Large intestine (tissue), 3 donors: ENCODE data around the gene TNNT2. TPM values are rescaled to one million over a fixed set of nuclear protein-coding genes. Genes with fewer than 3 reads are reported as not detected.

Experiments used
- DNase-seq, 2 donors: peaks; one replicate each; pipeline versions ENCODE4 v3.0.0 to v3.0.0-alpha.2; 2013
- H3K27ac ChIP-seq: one replicate; pipeline ENCODE4 v1.5.1; 2013; ENCODE audit warnings: low read length
- H3K27me3 ChIP-seq: 2 replicates; pipeline ENCODE4 v1.6.1; 2013; ENCODE audit warnings: low read length; ENCODE audit not compliant: control insufficient read depth, insufficient read depth
- H3K36me3 ChIP-seq: 2 replicates; pipeline ENCODE4 v1.6.1; 2013; ENCODE audit warnings: low read length; ENCODE audit not compliant: control insufficient read depth, insufficient read depth
- H3K4me1 ChIP-seq: one replicate; pipeline ENCODE4 v1.6.1; 2013; ENCODE audit warnings: low read length; ENCODE audit not compliant: control insufficient read depth, insufficient read depth
- H3K4me3 ChIP-seq: one replicate; pipeline ENCODE4 v1.5.1; 2013; ENCODE audit warnings: low read length
- H3K9me3 ChIP-seq: one replicate; pipeline ENCODE4 v1.6.1; 2013; ENCODE audit warnings: mild to moderate bottlenecking, low read depth, low read length, moderate library complexity; ENCODE audit not compliant: control insufficient read depth
- WGBS: methylation state at CpG from one replicate; pipeline ENCODE4 v1.1.5; 2013; ENCODE audit warnings: low lambda C conversion rate; ENCODE audit not compliant: insufficient coverage; 5-methylcytosine and 5-hydroxymethylcytosine counted together
- polyA plus RNA-seq: library from polyadenylated mRNA; unstranded; fragments of 120-200 nt; gene quantifications from one replicate; pipeline ENCODE4 v1.2.1, GENCODE V29; 2013

Gene TNNT2
- polyA plus RNA-seq, 1 donor, result 20.8 TPM

- Histone ChIP-seq H3K27me3 (peaks cover 5% of the 10 kb centered on the region), H3K4me1 (no peaks in the 10 kb centered on the region), H3K9me3 (no peaks in the 10 kb centered on the region), H3K27ac (no peak overlapping the region), H3K4me3 (no peak overlapping the region), H3K36me3 (no peaks in the 10 kb centered on the region)
- DNase-seq, result no peak
- no CpG with 5 or more reads among the region's 6 CpGs for WGBS
Observed at GRCh38 chr1:201348211-201348566, 29.3 kb downstream of the TNNT2 start.

DNA sequence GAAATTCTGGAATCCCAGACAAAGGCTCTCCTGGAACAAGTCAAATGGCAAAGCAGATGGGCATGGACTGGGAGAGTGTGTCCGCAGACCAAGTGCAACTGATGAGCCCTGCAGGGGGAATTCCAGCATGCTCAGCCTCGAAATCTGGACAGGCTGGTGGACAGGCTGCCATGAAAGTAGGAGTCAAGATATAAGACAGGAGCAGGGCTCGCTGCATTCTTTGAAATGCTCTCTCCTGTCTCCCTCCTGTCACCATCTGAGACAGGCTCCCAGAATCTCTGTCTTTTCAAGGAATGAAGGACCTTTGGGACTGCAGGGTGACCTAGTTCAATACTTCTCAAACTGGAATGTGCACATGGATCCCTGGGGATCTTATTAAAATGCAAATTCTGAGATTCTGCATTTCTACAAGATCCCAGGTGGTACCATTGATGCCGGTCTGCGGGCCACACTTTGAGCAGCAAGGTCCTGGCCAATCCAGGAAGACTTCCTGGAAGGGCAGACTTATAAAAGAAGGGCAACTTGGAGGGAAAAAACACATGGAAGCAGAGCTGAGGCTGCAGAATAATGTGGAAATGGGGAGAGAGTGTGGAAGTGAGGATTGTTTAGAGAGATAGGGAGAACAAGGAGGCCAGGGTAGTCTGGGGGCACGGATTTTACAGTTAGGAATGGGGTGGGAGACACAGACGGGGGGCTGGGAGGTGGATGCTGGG, 29.8 kb downstream of the TNNT2 start:
- Histone ChIP-seq H3K27ac (no peak overlapping the region), H3K4me3 (no peak overlapping the region), H3K27me3 (peaks cover 4% of the 10 kb centered on the region), H3K9me3 (no peaks in the 10 kb centered on the region), H3K4me1 (no peaks in the 10 kb centered on the region), H3K36me3 (no peaks in the 10 kb centered on the region)
- WGBS, result 0% methylated on average over 1 of the region's 7 CpGs
- DNase-seq, result no peak

DNA sequence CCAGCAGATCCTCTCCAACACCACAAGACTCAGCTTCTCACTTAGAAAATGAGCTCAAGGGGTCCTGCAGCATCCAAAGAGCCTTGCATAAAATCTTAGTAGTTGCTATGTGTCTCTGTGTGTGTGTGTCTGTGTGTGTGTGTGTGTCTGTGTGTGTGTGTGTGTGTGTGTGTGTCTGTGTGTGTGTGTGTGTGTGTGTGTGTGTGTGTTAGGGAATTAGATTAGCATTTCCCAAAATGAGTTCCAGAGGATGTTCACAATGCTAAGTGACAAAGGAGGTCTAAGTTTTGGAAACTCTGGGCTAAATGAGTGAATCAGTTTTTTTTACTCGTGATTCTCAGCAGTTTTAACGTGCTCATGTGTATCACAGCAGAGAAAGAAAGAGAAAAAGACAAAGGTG, 30.5 kb downstream of the TNNT2 start:
- Histone ChIP-seq H3K27ac (no peak overlapping the region), H3K9me3 (no peaks in the 10 kb centered on the region), H3K27me3 (peaks cover 4% of the 10 kb centered on the region), H3K4me3 (no peak overlapping the region), H3K4me1 (no peaks in the 10 kb centered on the region), H3K36me3 (no peaks in the 10 kb centered on the region)
- DNase-seq, result no peak
- WGBS, result 20% methylated on average over 2 of the region's 2 CpGs

DNA sequence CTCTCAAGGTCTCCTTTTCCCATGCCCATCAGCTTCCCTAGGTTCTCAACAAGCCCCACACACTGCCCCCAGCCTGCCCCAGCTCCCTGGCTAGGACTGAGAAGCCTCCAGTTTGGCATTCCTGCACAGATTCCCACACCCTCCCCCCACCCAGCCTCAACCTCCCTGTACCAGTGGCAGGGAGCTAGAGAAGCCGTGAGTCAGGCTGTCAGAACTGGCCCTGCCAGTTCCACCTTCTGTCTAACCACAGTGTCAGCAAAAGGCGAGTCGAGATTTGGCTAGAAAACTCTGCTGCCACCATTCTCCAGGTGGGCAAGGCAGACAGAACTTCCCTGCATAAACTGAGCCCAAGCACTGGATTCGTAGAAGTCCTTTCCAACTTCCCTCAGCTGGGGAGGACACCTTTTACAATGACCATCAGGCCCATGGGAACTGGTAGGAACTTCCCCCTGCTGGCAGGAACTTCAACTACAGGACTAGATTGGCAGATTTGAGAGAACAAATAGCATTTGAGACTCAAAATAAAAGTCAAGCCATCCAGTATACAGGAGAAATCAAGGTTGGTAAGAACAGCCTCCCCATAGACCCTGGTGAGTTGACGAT, 31.0 kb downstream of the TNNT2 start:
- no peak overlapping the region for H3K27ac ChIP-seq
- DNase-seq, result peak; percentile 20 to 37
- H3K4me3 ChIP-seq, result no peak overlapping the region
- peaks cover 3% of the 10 kb centered on the region for H3K27me3 ChIP-seq
- H3K4me1 ChIP-seq, result no peaks in the 10 kb centered on the region
- no peaks in the 10 kb centered on the region for H3K9me3 ChIP-seq
- no peaks in the 10 kb centered on the region for H3K36me3 ChIP-seq
- WGBS, result no CpG with 5 or more reads among the region's 5 CpGs

- Histone ChIP-seq H3K9me3 (no peaks in the 10 kb centered on the region), H3K36me3 (no peaks in the 10 kb centered on the region), H3K27me3 (no peaks in the 10 kb centered on the region), H3K4me1 (no peaks in the 10 kb centered on the region), H3K4me3 (no peak overlapping the region), H3K27ac (no peak overlapping the region)
- no CpG with 5 or more reads among the region's 5 CpGs for WGBS
- DNase-seq, result no peak
Observed at GRCh38 chr1:201345081-201345355, 32.5 kb downstream of the TNNT2 start.

GRCh38 chr1:201344206-201345080, 33.0 kb downstream of the TNNT2 start:
- Histone ChIP-seq H3K4me1 (no peaks in the 10 kb centered on the region), H3K4me3 (no peak overlapping the region), H3K9me3 (no peaks in the 10 kb centered on the region), H3K27ac (no peak overlapping the region), H3K36me3 (no peaks in the 10 kb centered on the region), H3K27me3 (no peaks in the 10 kb centered on the region)
- no CpG with 5 or more reads among the region's 7 CpGs for WGBS
- peak; percentile 35 for DNase-seq

DNA sequence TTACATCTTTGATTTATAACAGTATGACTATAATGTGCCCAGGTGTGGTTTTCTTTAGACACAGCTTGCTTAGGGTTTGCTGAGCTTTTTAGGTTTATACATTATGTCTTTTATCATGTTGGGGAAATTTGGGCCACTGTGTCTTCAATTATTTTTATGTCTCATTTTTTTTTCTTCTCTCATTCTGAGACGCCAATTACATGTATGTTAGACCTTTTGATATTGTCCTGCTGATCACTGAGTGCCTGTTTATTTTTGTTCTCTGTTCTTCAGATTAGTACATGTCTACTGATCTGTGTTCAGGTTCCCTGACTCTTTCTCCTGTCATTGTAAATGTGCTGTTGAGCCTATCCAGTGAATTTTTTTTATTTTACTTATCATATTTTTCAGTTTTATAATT, 36.1 kb downstream of the TNNT2 start:
- DNase-seq, result no peak
- Histone ChIP-seq H3K27me3 (no peaks in the 10 kb centered on the region), H3K9me3 (no peaks in the 10 kb centered on the region), H3K27ac (no peak overlapping the region), H3K36me3 (no peaks in the 10 kb centered on the region), H3K4me1 (no peaks in the 10 kb centered on the region), H3K4me3 (no peak overlapping the region)
- no CpG with 5 or more reads among the region's 1 CpG for WGBS

GRCh38 chr1:201336711-201337450, 40.6 kb downstream of the TNNT2 start:
- Histone ChIP-seq H3K4me3 (no peak overlapping the region), H3K36me3 (no peaks in the 10 kb centered on the region)
- no CpG with 5 or more reads among the region's 9 CpGs for WGBS

GRCh38 chr1:201335901-201336300, 41.6 kb downstream of the TNNT2 start:
- H3K9me3 ChIP-seq, result no peaks in the 10 kb centered on the region
- no peaks in the 10 kb centered on the region for H3K27me3 ChIP-seq
- no peak overlapping the region for H3K4me3 ChIP-seq
- H3K4me1 ChIP-seq, result no peaks in the 10 kb centered on the region
- no peak for DNase-seq
- no CpG with 5 or more reads among the region's 3 CpGs for WGBS
- H3K36me3 ChIP-seq, result no peaks in the 10 kb centered on the region
- no peak overlapping the region for H3K27ac ChIP-seq

More at GRCh38 chr1:201336711-201337450, 40.6 kb downstream of the TNNT2 start:
- no peaks in the 10 kb centered on the region for H3K4me1 ChIP-seq
- H3K27ac ChIP-seq, result no peak overlapping the region
- no peaks in the 10 kb centered on the region for H3K9me3 ChIP-seq
- H3K27me3 ChIP-seq, result no peaks in the 10 kb centered on the region
- DNase-seq, result no peak

DNA sequence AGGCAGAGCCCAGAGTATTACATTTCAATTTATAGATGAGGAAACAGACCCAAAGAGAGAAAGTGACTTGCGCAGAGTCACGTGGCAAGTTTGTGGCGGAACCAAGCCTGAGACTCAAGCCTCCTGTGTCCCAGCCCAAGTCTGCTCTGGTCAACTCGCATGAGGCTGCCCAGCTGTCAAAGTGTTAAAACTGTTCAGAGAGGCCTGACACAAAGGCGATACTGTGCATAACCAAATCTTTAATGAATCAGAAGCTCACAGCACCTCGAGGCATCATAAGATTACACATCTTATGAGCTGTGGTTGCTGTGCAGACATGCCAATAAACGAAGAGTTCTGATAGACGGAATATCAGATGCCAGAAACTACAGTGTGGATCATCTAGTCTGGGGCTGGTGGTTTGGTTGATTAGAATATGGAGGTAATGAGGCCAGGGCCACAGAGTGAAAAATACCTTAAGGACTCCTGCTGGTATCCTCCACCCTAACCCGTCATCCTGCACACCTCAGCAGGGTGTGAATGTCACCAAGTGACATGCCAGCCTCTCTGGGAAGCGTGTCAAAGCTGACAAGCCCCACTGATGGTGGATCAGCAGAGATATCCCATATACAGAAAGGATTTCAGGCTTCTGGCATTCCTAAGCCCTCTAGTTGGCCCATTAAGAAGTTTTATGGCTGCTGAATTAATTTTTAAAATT, 42.2 kb downstream of the TNNT2 start:
- 65% methylated on average over 2 of the region's 10 CpGs for WGBS
- DNase-seq, result no peak
- no peaks in the 10 kb centered on the region for H3K4me1 ChIP-seq
- no peak overlapping the region for H3K27ac ChIP-seq
- no peaks in the 10 kb centered on the region for H3K9me3 ChIP-seq
- no peaks in the 10 kb centered on the region for H3K36me3 ChIP-seq
- H3K4me3 ChIP-seq, result no peak overlapping the region
- no peaks in the 10 kb centered on the region for H3K27me3 ChIP-seq
